ENCODE results near the gene TMTC3.

TMTC3 gene

DNA sequence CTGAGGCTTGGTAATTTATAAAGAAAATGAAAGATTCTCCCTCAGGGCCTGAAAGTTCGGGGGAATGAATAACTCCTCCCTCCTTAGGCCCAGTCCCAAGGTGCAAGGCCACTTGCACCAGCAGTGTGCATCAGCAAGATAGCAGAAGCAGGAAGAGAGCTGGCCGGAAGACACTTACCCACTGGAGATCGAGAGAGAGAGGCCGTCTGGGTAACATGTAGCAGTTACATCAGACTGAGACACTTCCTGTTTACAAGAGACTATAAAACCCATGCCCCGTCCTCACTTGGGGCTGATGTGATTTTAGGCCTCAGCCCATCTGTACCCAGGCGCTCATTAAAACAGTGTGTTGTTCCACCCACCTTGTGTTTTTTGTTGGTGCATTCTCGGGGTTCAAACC, 85.2 kb downstream of the TMTC3 start:
- DNase-seq (ENCODE audit: low spot score): no peak

DNA sequence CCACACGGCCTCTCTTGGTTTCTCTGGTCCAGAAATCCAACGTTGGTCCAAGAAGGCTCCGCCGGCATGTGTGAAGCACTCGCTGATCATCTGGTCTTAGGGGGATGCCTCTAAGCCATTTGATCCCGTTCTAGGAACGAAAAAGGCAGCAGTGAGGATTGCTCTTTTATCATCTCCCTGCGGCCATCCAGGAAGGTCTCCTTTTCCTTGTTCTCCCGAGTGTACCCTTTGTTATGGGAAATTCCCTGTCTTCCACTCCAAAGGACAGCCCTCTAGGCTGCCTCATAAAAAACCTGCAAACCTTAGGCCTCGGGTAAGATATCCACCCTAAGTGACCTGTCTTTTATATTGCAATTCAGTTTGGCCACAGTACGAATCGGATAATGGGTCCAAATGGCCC, 85.8 kb downstream of the TMTC3 start:
- DNase-seq (ENCODE audit: low spot score): no peak

DNA sequence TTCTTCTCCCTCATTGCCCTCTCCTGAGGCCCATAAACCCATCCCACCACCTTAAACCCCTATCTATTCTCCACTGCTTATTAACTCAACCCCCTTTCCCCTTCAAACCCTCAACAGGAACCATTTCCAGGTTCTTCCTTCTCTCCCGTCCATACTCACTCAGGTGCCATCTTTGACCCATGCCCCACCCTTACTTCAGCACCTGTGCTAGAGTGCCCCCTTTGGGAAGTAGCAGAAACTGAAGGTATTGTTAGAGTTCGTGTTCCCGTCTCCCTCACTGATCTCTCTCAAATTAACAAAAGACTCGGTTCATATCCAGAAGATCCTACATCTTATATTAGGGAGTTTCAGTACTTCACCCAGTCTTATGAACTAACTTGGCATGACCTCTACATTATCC, 86.6 kb downstream of the TMTC3 start:
- DNase-seq (ENCODE audit: low spot score): no peak

- no peak for DNase-seq (ENCODE audit: low spot score)
Measured at GRCh38 chr12:88230271-88230670, 88.2 kb downstream of the TMTC3 start.

GRCh38 chr12:88235183-88235833, 93.2 kb downstream of the TMTC3 start:
- no peak for DNase-seq (ENCODE audit: low spot score)

DNA sequence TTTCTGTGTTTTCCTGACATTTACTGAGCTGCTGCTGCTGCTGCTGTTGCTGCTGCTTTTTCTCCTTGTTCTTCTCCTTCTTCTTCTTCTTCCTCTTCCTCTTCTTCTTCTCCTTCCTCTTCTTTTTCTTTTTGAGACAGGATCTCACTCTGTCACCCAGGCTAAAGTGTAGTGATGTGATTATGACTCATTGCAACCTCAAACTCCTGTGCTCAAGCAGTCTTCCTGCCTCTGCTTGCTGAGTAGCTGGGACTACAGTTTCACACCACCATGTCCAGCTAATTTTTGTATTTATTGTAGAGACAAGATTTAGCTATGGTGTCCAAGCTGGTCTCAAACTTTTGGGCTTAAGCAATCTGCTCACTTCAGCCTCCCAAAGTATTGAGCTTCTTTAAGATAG, 95.8 kb downstream of the TMTC3 start:
- DNase-seq (ENCODE audit: low spot score): no peak

- DNase-seq (ENCODE audit: low spot score): no peak
Measured at GRCh38 chr12:88238406-88238805, 96.3 kb downstream of the TMTC3 start.

DNA sequence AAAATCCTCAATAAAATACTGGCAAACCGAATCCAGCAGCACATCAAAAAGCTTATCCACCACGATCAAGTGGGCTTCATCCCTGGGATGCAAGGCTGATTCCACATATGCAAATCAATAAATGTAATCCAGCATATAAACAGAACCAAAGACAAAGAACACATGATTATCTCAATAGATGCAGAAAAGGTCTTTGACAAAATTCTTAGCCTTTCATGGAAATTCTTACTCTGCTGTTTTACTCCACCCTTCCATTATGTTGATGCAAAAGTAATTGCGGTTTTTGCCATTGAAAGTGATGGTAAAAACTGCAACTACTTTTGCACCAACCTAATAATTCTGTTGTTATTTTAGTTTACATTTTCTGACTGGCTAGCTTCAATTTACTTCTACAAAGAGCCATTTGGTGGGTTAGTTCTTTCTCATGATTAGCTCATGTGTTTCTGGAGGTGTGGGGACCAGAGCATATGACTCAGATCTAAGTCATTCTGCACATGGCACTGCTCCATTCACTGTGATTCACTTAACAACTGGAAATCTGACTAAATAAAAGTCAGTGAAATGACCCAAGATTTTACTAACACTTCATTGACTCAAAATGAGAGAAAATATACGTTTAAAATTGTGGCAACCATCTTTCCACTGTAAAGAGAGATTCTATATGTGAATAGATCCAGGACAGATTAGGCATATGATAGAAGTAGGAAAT, 99.9 kb downstream of the TMTC3 start:
- no peak for DNase-seq (ENCODE audit: low spot score)

DNA sequence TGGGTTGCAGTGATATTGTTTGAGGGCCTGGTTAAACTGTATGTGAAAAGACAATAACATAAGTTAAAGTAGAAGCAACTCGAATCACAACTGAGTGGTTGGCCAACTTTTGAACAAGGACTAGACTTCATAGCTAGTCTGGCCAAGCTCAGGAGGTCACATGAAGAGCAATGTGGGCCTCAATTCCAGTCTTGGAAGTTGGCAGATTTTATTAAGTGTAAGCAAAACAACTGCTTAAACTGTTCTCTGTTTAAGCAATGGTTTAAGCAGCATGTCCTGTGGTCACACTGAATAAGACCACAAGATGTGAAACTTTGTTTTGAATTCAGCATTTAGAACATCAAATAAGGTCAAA, 100.4 kb downstream of the TMTC3 start:
- DNase-seq (ENCODE audit: low spot score): no peak

- no peak for DNase-seq (ENCODE audit: low spot score)
Measured at GRCh38 chr12:88242939-88243338, 100.8 kb downstream of the TMTC3 start.

- DNase-seq (ENCODE audit: low spot score): no peak
Measured at GRCh38 chr12:88243982-88244381, 101.9 kb downstream of the TMTC3 start.

DNA sequence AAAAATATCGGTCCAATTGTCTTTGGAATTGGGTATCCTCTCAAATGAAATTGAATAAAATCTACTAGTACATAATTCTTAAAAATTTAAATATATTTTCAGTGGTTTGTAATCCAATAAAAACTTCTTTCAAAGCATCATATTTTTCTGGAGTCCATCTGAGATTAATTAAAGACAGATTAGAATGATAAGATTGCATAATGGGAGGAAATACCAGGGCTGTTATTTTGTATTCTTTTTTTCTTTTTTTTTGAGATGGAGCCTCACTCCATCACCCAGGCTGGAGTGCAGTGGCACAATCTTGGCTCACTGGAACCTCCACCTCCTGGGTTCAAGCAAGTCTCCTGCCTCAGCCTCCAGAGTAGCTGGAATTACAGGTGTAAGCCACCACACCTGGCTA, 103.8 kb downstream of the TMTC3 start:
- no peak for DNase-seq (ENCODE audit: low spot score)

GRCh38 chr12:88247241-88247643, 105.1 kb downstream of the TMTC3 start:
- no peak for DNase-seq (ENCODE audit: low spot score)

DNA sequence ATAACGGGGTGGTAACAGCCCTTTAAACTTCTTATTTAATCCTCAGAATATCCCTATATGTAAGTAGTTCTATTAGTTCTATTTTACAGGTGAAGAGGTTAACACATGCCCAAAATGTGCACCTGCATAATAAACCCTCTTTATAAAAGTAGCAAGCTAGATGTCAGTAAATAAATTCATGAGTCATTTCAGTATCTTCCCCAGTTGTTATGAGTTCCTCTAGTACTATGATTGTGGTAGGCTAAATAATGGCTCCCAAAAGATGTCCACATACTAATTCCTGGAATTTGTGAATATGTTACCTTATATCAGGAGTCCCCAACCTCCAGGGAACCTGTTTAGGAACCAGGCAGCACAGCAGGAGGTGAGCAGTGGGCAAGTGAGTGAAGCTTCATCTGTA, 106.5 kb downstream of the TMTC3 start:
- no peak for DNase-seq (ENCODE audit: low spot score)

Measured in D341Med (cell line).